ENCODE results near the gene KCNC1.

KCNC1 gene

GRCh38 chr11:17782603-17783337 lies 48.2 kb downstream of the KCNC1 start:
- TF ChIP-seq BACH2 (CRISPR knock-in tag; IDR thresholded peaks at IDR 0.05; ENCODE audit: borderline replicate concordance) = no peak
- no peak for TF ChIP-seq TCF4 (CRISPR knock-in tag; IDR thresholded peaks at IDR 0.05; ENCODE audit: borderline replicate concordance)
- no peak for TF ChIP-seq TOX (CRISPR knock-in tag; IDR thresholded peaks at IDR 0.05; ENCODE audit: borderline replicate concordance)
- TF ChIP-seq SNAI2 (CRISPR knock-in tag; IDR thresholded peaks at IDR 0.05) = no peak
- no peak for TF ChIP-seq CSDC2 (CRISPR knock-in tag; IDR thresholded peaks at IDR 0.05)
- TF ChIP-seq ZNF70 (CRISPR knock-in tag; IDR thresholded peaks at IDR 0.05) = no peak
- no peak for TF ChIP-seq PPARA (CRISPR knock-in tag; IDR thresholded peaks at IDR 0.05; ENCODE audit: borderline replicate concordance)

GRCh38 chr11:17783878-17784277 lies 49.3 kb downstream of the KCNC1 start:
- ATAC-seq = no peak
- TF ChIP-seq GLIS3 (CRISPR knock-in tag; IDR thresholded peaks at IDR 0.05) (no peak), TOX (CRISPR knock-in tag; IDR thresholded peaks at IDR 0.05; ENCODE audit: borderline replicate concordance) (no peak), CREB5 (CRISPR knock-in tag; IDR thresholded peaks at IDR 0.05; ENCODE audit: low read depth) (no peak), SNAI2 (CRISPR knock-in tag; IDR thresholded peaks at IDR 0.05) (no peak), PPARA (CRISPR knock-in tag; IDR thresholded peaks at IDR 0.05; ENCODE audit: borderline replicate concordance) (no peak), ZFP3 (CRISPR knock-in tag; IDR thresholded peaks at IDR 0.05) (no peak), ZC3H10 (CRISPR knock-in tag; IDR thresholded peaks at IDR 0.05) (no peak), TSHZ2 (CRISPR knock-in tag; IDR thresholded peaks at IDR 0.05) (no peak), ZNF8 (CRISPR knock-in tag; IDR thresholded peaks at IDR 0.05) (no peak), CSDC2 (CRISPR knock-in tag; IDR thresholded peaks at IDR 0.05) (no peak)

More at GRCh38 chr11:17782603-17783337, 48.2 kb downstream of the KCNC1 start:
- no peak for ATAC-seq

GRCh38 chr11:17786824-17787525 lies 52.4 kb downstream of the KCNC1 start:
- peak; percentile 96 for ATAC-seq
- TF ChIP-seq ZNF8 (CRISPR knock-in tag; IDR thresholded peaks at IDR 0.05) = no peak
- TF ChIP-seq ZC3H10 (CRISPR knock-in tag; IDR thresholded peaks at IDR 0.05) = no peak
- TF ChIP-seq PPARA (CRISPR knock-in tag; IDR thresholded peaks at IDR 0.05; ENCODE audit: borderline replicate concordance) = no peak
- no peak for TF ChIP-seq OSR1 (CRISPR knock-in tag; IDR thresholded peaks at IDR 0.05)
- no peak for TF ChIP-seq TSHZ2 (CRISPR knock-in tag; IDR thresholded peaks at IDR 0.05)
- TF ChIP-seq ISL1 (CRISPR knock-in tag; IDR thresholded peaks at IDR 0.05) = no peak
- TF ChIP-seq GLIS3 (CRISPR knock-in tag; IDR thresholded peaks at IDR 0.05) = no peak

GRCh38 chr11:17788084-17788483 lies 53.5 kb downstream of the KCNC1 start:
- ATAC-seq = no peak
- TF ChIP-seq SNAI2 (CRISPR knock-in tag; IDR thresholded peaks at IDR 0.05) = no peak
- TF ChIP-seq ZC3H10 (CRISPR knock-in tag; IDR thresholded peaks at IDR 0.05) = no peak
- TF ChIP-seq TSHZ2 (CRISPR knock-in tag; IDR thresholded peaks at IDR 0.05) = no peak
- TF ChIP-seq BACH2 (CRISPR knock-in tag; IDR thresholded peaks at IDR 0.05; ENCODE audit: borderline replicate concordance) = no peak
- no peak for TF ChIP-seq ZFP3 (CRISPR knock-in tag; IDR thresholded peaks at IDR 0.05)
- TF ChIP-seq TCF4 (CRISPR knock-in tag; IDR thresholded peaks at IDR 0.05; ENCODE audit: borderline replicate concordance) = no peak
- no peak for TF ChIP-seq RARB (CRISPR knock-in tag; IDR thresholded peaks at IDR 0.05)
- TF ChIP-seq ZFP30 (CRISPR knock-in tag; IDR thresholded peaks at IDR 0.05) = no peak
- no peak for TF ChIP-seq OSR1 (CRISPR knock-in tag; IDR thresholded peaks at IDR 0.05)
- TF ChIP-seq ISL1 (CRISPR knock-in tag; IDR thresholded peaks at IDR 0.05) = no peak
- no peak for TF ChIP-seq ESRRG (CRISPR knock-in tag; IDR thresholded peaks at IDR 0.05)
- TF ChIP-seq CREB5 (CRISPR knock-in tag; IDR thresholded peaks at IDR 0.05; ENCODE audit: low read depth) = no peak
- no peak for TF ChIP-seq ARNTL (CRISPR knock-in tag; IDR thresholded peaks at IDR 0.05; ENCODE audit: borderline replicate concordance, low read depth)
- no peak for TF ChIP-seq CSDC2 (CRISPR knock-in tag; IDR thresholded peaks at IDR 0.05)
- TF ChIP-seq GLIS3 (CRISPR knock-in tag; IDR thresholded peaks at IDR 0.05) = no peak
- TF ChIP-seq ZNF70 (CRISPR knock-in tag; IDR thresholded peaks at IDR 0.05) = no peak
- no peak for TF ChIP-seq TOX (CRISPR knock-in tag; IDR thresholded peaks at IDR 0.05; ENCODE audit: borderline replicate concordance)
